ENCODE measurements around the gene ITGA4.

DNA sequence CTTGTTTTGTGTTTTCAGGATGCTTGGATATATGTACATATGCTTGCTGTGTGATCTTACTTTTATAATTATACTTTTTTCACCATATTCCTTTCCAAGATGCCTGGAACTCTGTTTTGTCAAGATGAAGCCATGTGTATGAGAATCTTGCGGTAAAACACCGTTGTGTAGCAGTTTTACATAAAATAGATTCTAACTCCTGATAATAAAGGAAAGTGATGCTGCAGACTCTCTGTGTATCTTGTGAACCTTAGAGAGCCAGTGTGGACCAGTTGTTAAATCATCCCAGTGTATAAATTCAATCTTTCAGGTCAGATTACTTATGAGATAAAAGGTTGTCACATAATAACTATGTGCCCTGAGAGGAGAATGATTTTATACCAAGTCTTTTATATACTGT lies 12.5 kb upstream of the ITGA4 start:
- TF ChIP-seq, protein P1, sequence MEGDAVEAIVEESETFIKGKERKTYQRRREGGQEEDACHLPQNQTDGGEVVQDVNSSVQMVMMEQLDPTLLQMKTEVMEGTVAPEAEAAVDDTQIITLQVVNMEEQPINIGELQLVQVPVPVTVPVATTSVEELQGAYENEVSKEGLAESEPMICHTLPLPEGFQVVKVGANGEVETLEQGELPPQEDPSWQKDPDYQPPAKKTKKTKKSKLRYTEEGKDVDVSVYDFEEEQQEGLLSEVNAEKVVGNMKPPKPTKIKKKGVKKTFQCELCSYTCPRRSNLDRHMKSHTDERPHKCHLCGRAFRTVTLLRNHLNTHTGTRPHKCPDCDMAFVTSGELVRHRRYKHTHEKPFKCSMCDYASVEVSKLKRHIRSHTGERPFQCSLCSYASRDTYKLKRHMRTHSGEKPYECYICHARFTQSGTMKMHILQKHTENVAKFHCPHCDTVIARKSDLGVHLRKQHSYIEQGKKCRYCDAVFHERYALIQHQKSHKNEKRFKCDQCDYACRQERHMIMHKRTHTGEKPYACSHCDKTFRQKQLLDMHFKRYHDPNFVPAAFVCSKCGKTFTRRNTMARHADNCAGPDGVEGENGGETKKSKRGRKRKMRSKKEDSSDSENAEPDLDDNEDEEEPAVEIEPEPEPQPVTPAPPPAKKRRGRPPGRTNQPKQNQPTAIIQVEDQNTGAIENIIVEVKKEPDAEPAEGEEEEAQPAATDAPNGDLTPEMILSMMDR (IDR thresholded peaks at IDR 0.05), result no peak
- TF ChIP-seq POLR2A (IDR thresholded peaks at IDR 0.05; ENCODE audit: low read depth) (no peak), EP300 (IDR thresholded peaks at IDR 0.05) (no peak)

All from esophagus muscularis mucosa (tissue), 4 donors.